ENCODE data around the gene HOXA1.

HOXA1 gene

DNA sequence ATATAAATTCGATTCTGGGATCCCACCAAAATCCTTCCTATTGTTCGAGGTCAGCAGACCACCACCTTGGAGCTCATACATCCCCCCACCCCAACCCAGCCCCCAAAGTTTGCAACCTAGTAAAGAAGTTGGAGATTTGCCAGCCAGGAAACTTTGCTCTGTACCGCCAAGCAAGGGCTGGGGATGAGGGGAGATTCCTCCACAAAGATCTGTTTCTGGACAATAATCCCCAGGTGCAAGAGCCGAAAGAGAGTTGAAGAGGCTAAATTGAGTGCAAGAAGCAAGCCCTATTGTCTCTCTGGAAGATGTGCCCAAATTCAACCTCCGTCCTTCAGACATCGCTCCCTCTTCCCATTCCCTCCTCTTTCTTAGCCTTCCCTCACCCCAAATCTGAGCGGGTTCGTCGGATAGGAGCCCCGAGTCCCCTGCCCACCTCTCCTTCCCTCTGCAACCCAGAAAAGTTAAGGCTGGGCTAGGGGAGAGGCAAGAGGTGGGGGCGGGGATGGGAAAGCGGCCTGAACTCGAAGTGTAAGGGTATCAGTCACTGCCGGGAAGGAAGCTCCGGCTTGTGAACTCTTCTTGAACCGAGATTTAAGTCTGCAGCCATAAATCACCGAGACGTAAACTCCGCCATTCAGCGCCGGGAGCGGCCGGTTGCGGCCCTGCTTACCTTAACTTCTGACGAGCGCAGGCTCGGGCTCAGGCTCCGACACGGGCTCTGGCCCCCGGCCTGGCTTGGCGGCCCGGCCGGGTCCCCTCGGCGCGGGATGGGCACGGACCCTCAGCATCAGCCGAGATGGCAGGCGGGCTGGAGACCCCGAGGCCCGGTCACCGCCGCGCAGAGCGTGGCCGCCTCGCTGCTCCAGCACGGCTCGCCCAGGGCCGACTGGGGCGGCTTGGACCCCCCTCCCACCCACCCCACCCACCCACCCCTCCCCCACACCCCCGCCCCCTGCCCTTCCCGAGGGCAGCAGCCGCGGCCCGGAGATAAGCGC, 17.5 kb upstream of the HOXA1 start:
- H3K4me3 Mint-ChIP-seq, result peak overlapping the region; percentile 96 to 99 (median 96)
- H3K36me3 Mint-ChIP-seq (ENCODE audit: low read depth), result peaks cover 54% of the 10 kb centered on the region
- peaks cover 13% of the 10 kb centered on the region for H3K27me3 Mint-ChIP-seq (ENCODE audit: low read depth)
- no peaks in the 10 kb centered on the region for H3K9me3 Mint-ChIP-seq
- TF ChIP-seq CTCF (IDR thresholded peaks at IDR 0.05; ENCODE audit: unreplicated experiment in 3 of 3), result no peak
- H3K27ac Mint-ChIP-seq, result peak overlapping the region; percentile 99 to 100 (median 100)
- H3K4me1 Mint-ChIP-seq, result peaks cover 65% of the 10 kb centered on the region

DNA sequence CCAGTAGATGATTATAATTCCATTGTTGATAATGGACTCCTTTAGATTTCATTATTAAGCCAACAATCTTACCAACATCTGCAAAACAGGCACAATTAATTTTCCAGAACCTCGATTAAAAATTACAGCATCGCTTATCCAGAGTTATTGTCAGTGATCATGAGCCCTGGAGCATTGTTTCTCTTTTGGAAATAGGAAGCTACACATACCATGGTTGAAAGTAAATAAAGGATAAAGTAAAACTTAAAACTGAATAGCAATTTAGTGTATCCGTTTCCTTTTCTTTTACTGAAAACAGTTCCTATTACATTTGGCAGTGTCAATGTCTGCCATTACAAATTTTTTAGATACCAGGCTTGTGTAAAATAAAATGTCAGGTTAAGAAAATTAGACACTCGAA, 16.6 kb upstream of the HOXA1 start:
- H3K27ac Mint-ChIP-seq, result peak overlapping the region; percentile 99 to 100 (median 100)
- peaks cover 9% of the 10 kb centered on the region for H3K27me3 Mint-ChIP-seq (ENCODE audit: low read depth)
- peaks cover 53% of the 10 kb centered on the region for H3K36me3 Mint-ChIP-seq (ENCODE audit: low read depth)
- peak overlapping the region; percentile 96 to 99 (median 96) for H3K4me3 Mint-ChIP-seq
- TF ChIP-seq CTCF (IDR thresholded peaks at IDR 0.05; ENCODE audit: unreplicated experiment in 3 of 3), result no peak
- no peaks in the 10 kb centered on the region for H3K9me3 Mint-ChIP-seq
- H3K4me1 Mint-ChIP-seq, result peaks cover 64% of the 10 kb centered on the region

- H3K27ac Mint-ChIP-seq, result peak overlapping the region; percentile 99 to 100 (median 100)
- peaks cover 51% of the 10 kb centered on the region for H3K36me3 Mint-ChIP-seq (ENCODE audit: low read depth)
- H3K4me1 Mint-ChIP-seq, result peaks cover 69% of the 10 kb centered on the region
- no peak for TF ChIP-seq CTCF (IDR thresholded peaks at IDR 0.05; ENCODE audit: unreplicated experiment in 3 of 3)
- H3K9me3 Mint-ChIP-seq, result no peaks in the 10 kb centered on the region
- peaks cover 9% of the 10 kb centered on the region for H3K27me3 Mint-ChIP-seq (ENCODE audit: low read depth)
- peak overlapping the region; percentile 96 to 99 (median 96) for H3K4me3 Mint-ChIP-seq
Measured at GRCh38 chr7:27111751-27112277, 16.0 kb upstream of the HOXA1 start.

DNA sequence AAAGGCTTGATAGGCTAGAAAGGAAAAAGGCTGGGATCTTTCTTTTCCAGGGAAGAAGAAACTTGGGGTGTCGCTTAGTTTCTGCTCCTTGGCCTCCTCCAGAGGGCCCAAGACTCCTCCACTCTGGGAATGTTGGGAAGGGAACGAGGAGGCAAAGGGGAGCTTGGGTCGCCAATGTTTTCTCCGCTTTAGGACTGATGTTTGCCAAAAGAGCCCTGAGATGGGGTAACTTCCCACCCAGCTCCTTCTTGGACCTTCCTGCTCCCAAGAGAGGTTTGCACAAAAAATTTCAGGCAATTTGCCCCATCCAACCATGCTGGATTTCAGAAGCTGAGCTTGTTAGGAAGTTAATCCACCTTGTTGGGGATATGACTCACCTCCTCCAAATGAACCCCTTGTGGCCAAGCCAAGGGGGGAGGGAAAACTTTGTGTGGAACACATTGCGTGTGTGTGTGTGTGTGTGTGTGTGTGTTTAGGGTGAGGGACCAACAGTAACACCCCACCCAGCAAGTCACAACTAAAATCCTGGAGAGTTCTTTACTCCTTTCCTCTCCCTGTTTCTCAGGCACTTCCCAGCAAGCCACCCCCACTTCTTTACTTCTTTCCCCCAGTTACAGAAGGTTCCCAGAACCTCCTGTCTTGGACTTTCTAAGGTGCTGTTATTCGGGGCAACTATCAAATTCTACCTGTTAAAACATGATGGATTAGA, 15.4 kb upstream of the HOXA1 start:
- Mint-ChIP-seq H3K27me3 (ENCODE audit: low read depth) (peaks cover 6% of the 10 kb centered on the region), H3K27ac (peak overlapping the region; percentile 99 to 100 (median 100)), H3K36me3 (ENCODE audit: low read depth) (peaks cover 46% of the 10 kb centered on the region), H3K4me1 (peaks cover 66% of the 10 kb centered on the region), H3K9me3 (no peaks in the 10 kb centered on the region), H3K4me3 (peak overlapping the region; percentile 96 to 99 (median 96))
- no peak for TF ChIP-seq CTCF (IDR thresholded peaks at IDR 0.05; ENCODE audit: unreplicated experiment in 3 of 3)

DNA sequence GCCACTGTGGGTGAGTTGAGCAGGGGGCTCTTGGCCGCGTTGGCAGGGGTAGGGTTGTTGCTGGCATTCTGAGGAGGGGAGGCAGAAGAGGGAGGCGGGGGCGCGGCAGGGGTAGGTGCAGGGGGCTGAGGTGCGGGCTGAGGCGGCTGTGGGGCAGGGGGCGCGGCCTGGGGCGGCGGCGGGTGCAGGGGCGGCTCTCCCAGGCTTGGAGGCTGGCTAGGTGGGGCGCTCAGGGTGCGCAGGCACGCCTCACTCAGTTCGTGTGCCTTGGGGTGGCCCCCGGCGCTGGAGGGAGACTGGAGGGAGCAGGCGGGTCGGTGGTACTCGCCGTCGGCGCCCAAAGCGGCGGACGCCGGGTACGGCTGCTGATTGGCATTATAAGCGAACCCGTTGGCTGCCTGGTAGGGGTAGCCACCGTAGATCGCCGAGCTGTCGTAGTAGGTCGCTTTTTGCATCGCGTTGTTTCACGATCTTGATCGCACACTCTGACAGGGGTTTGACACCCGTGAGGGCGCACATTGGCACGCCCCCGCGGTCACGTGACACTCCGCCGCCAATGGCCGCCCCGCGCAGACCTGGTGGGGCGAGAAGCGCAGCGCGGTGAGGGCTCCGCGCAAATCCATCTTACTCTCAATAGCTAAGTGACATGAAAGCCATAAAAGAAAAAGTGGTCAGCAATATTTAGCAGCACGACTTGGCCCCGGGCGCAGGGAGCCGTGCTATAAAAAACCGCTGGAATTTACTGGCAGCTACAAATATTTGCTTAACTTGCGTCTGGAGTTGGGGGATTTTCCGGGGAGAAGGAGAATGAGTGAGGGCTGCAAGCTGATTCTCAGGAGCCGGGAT, 14.6 kb upstream of the HOXA1 start:
- Mint-ChIP-seq H3K27ac (peak overlapping the region; percentile 99 to 100 (median 100)), H3K9me3 (no peaks in the 10 kb centered on the region), H3K4me1 (peaks cover 70% of the 10 kb centered on the region), H3K4me3 (peak overlapping the region; percentile 96 to 99 (median 96)), H3K36me3 (ENCODE audit: low read depth) (peaks cover 48% of the 10 kb centered on the region), H3K27me3 (ENCODE audit: low read depth) (peaks cover 9% of the 10 kb centered on the region)
- no peak for TF ChIP-seq CTCF (IDR thresholded peaks at IDR 0.05; ENCODE audit: unreplicated experiment in 3 of 3)

All from nephron (organoid).